Activated CD4-positive, alpha-beta T cell treated with anti-CD3 and anti-CD28 coated beads for 24 hours (primary cell): ENCODE data around the gene ZNF827.

Experiments used
- DNase-seq, 2 donors: peaks; one replicate each; pipeline ENCODE4 v3.0.0-alpha.2; 2020; ENCODE audit warnings: low read depth in 2 of 2

Gene ZNF827

GRCh38 chr4:145829629-145830395 lies 108.8 kb downstream of the ZNF827 start:
- DNase-seq: no peak

GRCh38 chr4:145828802-145829485 lies 109.7 kb downstream of the ZNF827 start:
- no peak for DNase-seq

- no peak for DNase-seq
Measured at GRCh38 chr4:145827885-145828284, 110.7 kb downstream of the ZNF827 start.

- no peak for DNase-seq
Measured at GRCh38 chr4:145825255-145825654, 113.4 kb downstream of the ZNF827 start.

GRCh38 chr4:145824463-145824862 lies 114.2 kb downstream of the ZNF827 start:
- DNase-seq: no peak

- DNase-seq: no peak
Measured at GRCh38 chr4:145823743-145824142, 114.9 kb downstream of the ZNF827 start.

- no peak for DNase-seq
Measured at GRCh38 chr4:145822581-145822980, 116.0 kb downstream of the ZNF827 start.

- DNase-seq: no peak
Measured at GRCh38 chr4:145822181-145822580, 116.4 kb downstream of the ZNF827 start.

- no peak for DNase-seq
Measured at GRCh38 chr4:145821766-145822165, 116.9 kb downstream of the ZNF827 start.

GRCh38 chr4:145820407-145820806 lies 118.2 kb downstream of the ZNF827 start:
- no peak for DNase-seq

GRCh38 chr4:145819853-145820181 lies 118.8 kb downstream of the ZNF827 start:
- no peak for DNase-seq

- no peak for DNase-seq
Measured at GRCh38 chr4:145819101-145819852, 119.3 kb downstream of the ZNF827 start.

- no peak for DNase-seq
Measured at GRCh38 chr4:145818011-145818410, 120.6 kb downstream of the ZNF827 start.

- no peak for DNase-seq
Measured at GRCh38 chr4:145816091-145816490, 122.5 kb downstream of the ZNF827 start.

- DNase-seq: no peak
Measured at GRCh38 chr4:145815626-145816025, 123.0 kb downstream of the ZNF827 start.

GRCh38 chr4:145815027-145815612 lies 123.5 kb downstream of the ZNF827 start:
- no peak for DNase-seq

GRCh38 chr4:145814246-145814645 lies 124.4 kb downstream of the ZNF827 start:
- no peak for DNase-seq

GRCh38 chr4:145812919-145813318 lies 125.7 kb downstream of the ZNF827 start:
- no peak for DNase-seq

GRCh38 chr4:145808848-145809512 lies 129.6 kb downstream of the ZNF827 start:
- DNase-seq: no peak

- DNase-seq: peak in 1 of 2 donors; percentile 33
Measured at GRCh38 chr4:145808021-145808650, 130.5 kb downstream of the ZNF827 start.

GRCh38 chr4:145805490-145805889 lies 133.1 kb downstream of the ZNF827 start:
- DNase-seq: no peak
